GM04503 (cell line): Measurements from ENCODE around the gene HS2ST1.
"Not testable (repeated sequence)": the region's sequence is repeated elsewhere in the genome, so short reads cannot be mapped to it uniquely, and the experiment has no call there.

ENCODE experiments used
- DNase-seq: peaks from one replicate; pipeline ENCODE4 v3.0.0-alpha.2; 2012; ENCODE audit warnings: low read depth

HS2ST1 gene

DNA sequence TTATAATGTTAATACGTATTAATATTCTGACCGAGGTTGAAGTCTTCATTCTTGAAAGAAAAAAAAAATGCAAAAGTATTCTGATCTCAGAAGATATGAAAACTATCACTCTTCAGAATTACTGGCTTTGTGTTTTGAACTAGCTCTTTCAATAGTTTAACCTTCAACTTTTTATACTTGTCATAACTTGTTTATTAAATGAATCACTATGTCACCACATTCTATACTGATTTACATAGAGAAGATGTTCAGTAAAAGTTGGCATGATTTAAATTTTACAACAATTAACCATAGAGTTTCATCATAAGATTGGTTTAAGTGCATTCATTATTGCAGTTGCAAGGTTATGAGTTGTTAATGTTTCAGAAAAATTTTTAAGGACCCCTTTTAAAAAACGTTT is 57.3 kb downstream of the HS2ST1 start:
- DNase-seq, result no peak

DNA sequence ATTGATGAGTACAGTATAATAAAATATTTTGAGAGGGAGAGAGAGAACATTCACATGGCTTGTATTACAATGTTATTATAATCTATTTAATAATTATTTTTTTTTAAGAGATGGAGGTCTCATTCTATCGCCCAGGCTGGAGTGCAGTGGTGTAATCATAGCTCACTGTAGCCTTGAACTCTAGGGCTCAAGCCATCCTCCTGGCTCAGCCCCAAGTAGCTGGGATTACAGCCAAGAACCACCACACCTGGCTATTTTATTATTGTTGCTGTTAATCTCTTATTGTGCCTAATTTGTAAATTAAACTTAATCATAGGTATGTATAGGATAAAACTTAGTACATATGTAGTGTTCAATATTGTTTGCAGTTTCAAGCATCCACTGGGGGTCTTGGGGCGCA is 57.8 kb downstream of the HS2ST1 start:
- no peak for DNase-seq

DNA sequence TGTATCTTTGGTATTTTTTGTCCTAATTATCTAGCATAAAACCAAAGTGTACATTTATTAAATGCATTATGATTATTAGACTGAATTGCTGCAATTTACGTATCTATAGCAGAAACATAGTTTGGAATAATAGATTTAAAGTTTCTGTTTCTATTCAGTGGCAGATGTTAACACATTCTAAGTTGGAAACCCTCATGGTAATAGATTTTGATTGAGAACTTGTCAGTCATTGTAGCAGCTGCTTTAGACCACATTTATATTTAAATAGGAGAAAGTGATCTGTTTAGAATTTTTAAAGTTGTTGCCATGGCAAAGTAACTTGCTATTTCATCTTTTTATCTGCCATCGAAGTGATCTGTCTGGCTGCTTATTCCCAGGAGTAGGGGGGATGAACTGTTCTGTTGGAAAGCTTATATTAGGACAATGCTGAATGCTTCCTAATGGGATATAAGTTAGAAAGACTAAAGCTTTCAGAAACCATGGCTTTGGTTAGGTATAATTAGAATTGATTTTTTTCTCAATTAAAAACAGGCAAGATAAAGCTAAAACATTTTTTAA is 61.6 kb downstream of the HS2ST1 start:
- DNase-seq, result no peak

DNA sequence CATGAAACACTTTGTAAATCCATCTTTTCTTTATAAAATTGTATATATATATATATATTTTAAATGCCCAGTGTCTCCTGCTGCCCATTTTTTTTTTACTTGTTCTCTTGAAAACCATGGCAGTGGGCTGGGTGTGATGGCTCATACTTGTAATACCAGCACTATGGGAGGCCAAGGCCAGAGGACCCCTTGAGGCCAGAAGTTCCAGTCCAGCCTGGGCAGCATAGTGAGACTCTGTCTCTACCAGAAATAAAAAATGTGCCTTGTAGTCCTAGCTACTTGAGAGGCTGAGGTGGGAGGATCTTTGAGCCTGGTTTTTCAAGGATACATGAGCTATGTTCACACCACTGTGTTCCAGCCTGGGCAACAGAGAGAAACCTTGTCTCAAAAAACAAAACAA is 62.2 kb downstream of the HS2ST1 start:
- DNase-seq, result no peak

DNA sequence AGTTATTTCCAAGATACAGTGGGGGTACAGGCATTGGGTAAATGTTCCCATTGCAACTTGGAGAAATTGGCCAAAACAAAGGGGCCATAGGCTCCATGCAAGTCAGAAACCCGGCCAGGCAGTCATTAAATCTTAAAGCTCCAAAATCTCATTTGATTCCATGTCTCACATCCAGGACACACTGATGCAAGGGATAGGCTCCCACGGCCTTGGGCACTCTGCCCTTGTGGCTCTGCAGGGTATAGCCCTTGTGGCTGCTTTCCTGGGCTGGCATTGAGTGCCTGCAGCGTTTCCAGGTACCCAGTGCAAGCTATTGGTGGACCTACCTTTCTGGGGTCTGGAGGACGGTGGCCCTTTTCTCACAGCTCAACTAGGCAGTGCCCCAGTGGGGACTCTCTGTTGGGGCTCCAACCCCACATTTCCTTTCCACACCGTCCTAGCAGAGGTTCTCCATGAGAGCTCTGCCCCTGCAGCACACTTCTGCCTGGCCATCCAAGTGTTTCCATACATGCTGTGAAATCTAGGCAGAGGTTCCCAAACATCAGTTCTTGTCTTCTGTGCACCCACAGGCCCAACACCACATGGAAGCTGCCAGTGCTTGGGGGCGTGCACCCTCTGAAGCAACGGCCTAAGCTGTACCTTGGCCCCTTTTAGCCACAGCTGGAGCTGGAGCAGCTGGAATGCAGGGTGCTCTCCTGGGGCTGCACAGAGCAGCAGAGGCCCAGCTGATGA is 67.2 kb downstream of the HS2ST1 start:
- DNase-seq, result no peak

DNA sequence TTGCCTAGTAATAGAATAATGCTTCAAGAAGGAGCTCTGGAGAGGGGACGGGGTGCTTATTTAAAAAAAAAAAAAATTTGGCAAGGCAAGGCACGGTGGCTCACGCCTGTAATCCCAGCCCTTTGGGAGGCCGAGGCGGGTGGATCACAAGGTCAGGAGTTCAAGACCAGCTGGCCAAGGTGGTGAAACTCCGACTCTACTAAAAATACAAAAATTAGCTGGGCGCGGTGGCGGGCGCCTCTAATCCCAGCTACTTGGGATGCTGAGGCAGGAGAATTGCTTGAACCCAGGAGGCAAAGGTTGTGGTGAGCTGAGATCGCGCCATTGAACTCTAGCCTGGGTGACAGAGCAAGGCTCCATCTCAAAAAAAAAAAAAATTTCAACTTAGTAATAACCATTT is 69.2 kb downstream of the HS2ST1 start:
- not testable (repeated sequence) for DNase-seq

DNA sequence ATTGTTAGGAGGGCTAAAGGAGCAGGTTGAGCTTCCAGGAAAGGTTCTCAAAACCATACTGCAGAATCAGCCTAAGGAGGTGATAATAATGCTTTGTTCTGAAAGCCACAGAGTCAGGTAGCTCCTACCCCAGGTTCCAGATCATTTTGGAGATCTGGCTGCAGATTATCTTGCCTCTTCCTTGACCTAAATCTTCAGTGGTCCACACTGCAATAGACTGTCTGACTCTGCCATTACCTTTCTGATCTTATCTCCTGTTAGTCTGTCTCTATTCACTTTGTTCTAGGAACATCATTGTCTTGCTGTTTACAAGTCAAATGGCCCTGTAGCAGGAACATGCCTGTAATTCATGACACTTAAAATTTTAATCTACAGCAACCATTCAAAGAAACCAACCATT is 73.0 kb downstream of the HS2ST1 start:
- no peak for DNase-seq

DNA sequence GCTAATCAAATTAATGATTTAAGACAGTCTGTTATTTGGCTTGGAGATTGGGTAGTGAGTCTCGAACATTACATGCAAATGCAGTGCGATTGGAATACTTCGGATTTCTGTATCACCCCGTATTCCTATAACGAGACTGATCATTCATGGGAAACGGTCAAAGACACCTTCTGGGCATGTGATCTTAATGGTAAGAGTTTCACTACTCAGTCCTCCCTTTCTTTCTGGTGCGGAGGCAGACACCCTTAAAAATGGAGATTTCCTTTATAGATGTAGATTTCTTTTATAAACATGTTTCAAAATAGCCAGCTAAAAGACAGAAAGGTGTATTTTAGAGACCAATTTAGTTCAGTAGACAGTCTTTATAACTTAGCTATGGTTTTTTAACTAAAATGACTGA is 74.4 kb downstream of the HS2ST1 start:
- DNase-seq, result no peak

DNA sequence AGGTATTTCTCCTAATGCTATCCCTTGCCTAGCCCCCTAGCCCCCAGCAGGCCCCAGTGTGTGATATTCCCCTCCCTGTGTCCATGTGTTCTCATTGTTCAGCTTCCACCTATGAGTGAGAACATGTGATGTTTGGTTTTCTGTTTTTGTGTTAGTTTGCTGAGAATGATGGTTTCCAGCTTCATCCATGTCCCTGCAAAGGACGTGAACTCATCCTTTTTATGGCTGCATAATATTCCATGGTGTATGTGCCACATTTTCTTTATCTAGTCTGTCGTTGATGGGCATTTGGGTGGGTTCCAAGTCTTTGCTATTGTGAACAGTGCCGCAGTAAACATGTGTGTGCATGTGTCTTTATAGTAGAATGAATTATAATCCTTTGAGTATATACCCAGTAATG is 75.3 kb downstream of the HS2ST1 start:
- DNase-seq, result not testable (repeated sequence)

DNA sequence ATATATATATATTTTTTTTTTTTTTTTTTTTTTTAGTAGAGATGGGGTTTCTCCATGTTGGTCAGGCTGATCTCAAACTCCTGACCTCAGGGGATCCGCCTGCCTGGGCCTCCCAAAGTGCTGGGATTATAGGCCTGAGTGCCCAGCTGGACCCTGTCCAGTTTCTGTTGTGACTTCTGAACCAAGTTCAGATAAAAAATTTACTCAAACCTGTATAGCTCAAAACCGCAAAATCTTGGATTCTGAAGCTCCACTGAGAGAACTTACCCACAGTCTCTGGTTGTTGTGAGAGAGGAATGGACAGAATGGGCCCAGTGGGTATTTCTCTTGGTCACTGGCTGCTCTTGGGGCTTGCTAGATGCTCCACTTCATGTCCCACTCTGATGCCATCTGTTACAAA is 76.4 kb downstream of the HS2ST1 start:
- DNase-seq, result no peak

DNA sequence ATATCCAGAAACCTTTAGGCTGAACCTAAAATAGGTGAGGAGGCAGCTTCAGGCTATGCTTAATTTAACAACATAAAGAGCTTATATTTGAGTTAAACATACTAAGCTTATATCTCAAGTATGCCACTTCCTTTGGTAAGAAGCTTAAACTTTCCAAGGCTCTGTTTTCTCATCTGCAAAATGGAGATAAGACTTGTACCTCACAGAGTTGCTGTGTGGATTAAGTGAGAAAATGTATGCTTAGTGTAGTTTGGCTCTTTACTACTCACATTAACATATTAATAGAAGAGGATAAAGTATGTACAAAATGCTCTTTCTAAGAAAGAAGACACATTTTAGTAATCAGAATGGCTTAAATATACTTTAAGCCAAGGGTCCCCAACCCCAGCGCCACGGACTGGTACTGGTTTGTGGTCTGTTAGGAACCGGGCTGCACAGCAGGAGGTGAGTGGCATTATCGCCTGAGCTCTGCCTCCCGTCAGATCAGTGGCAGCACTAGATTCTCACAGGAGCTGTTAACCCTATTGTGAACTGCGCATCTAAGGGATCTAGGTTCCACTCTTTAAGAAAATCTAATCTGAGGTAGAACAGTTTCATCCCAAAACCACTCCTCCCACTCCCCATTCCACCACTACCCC is 77.2 kb downstream of the HS2ST1 start:
- DNase-seq, result no peak

DNA sequence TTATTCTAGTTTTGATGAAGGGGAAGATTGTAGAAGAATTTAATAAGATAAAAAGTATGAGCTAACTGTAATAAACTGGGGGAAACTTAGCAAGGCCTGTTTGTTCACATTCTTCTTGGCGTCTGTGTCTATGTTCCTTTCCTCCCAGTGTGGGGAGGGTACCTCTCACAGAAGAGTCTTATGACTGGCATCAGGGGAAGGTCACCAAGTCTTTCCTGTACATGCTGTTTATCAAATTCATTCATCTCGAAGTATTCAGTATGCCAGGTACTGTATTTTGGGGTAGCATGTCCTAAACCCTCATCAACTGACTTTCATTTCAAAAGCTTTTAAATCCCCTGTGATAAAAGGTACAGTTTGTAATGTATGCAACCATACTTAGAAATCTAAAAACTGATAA is 78.4 kb downstream of the HS2ST1 start:
- DNase-seq, result no peak

DNA sequence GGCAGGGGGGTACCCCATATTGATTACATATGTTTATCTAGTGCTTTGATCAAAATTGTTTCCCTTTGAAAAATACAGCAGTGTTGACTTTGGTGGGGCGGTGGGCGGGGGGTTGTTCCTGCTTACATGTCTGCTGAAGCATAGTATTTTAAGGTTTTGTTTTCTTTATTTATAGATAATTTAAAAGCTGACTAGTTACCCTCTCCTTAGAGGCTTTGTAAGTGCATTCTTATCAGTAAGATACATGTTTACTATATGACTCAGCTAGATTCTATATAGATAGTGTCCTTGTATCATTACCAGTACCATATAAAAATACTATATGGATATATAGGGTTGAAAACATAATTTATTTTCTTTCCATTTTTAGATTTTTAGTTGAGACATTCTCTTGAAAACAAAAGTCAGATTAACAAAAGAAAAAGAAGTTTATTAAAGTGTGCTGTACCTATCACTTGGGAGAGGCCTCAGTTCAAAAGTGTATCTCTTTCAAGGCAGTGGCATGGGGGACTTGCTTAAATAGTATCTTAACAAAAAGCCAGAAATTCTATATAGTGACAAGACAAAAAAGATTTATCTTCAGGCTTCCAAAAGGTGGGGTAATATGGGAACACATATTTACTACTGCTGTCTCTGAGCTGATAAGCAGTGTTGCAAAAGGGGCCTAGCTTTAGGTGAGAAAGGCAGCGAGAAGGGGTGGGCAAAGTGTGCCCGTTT is 79.0 kb downstream of the HS2ST1 start:
- no peak for DNase-seq

DNA sequence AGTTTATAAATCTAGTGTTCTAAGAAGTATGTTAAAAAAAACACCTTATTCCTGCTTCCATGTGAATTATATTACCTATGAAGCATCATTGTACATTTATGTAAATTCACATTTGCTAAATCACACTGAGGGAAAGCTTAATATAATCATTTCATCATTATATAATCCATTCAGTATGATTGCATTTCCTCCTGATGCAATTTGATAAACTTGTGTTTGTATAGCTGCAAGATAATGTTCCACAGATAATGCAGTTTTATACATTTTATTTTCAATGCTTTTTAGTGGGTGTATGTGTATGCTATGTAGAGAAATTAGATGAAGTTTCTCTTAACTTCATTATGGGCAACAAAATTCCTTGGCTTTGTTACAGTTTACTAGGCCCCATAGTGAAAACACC is 79.6 kb downstream of the HS2ST1 start:
- DNase-seq, result no peak

DNA sequence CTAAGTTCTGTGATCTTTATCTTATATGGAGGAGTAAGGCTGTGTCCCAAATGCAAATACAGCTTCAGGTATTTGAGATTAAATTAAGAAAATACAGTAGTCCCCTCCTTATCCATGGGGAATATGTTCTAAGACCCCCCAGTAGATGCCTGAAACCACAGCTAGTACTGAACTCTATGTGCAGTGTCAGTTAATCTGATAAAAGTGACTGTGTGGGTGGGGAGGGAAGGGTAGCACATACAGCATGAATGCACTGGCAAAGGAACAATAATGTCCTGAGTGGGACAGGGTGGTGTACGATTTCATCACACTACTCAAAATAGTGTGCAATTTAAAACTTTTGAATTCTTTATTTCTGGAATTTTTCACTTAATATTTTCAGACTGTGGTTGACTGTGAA is 83.1 kb downstream of the HS2ST1 start:
- no peak for DNase-seq

DNA sequence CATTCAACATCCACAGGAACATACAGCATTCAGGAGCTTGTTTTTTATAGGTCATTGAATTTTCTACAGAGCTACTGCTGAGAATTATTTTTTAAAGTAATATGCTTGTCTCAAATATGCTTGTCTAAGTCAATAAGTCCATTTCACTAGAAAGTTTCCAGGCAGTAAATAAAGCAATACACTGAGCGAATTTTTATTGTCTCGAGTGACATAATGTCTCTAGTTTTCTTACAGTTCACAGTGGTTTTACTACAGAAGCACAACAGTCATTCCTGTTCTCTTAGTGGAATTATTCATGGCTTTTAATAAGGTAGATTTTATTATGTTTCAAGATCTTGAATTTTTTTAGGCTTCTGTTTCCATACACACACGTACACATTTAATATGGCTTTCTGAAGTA is 83.8 kb downstream of the HS2ST1 start:
- DNase-seq, result no peak

DNA sequence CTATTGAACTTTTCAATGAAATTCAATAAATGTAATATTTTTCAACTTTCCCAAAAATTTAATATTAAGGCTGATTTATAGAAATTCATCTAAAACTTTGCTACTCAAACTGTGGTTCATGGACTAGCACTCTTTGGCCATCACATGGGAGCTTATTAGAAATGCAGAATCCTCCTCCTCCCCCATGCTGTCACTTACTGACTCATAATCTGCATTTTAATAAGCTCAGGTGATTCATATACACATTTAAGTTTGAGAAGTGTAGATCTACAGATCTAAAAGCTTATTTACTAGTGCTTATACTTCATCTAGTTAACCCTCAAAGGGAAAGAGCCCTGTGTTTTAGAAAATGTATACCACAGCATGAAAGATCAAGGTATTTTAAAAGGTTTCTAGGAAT is 84.3 kb downstream of the HS2ST1 start:
- DNase-seq, result no peak

DNA sequence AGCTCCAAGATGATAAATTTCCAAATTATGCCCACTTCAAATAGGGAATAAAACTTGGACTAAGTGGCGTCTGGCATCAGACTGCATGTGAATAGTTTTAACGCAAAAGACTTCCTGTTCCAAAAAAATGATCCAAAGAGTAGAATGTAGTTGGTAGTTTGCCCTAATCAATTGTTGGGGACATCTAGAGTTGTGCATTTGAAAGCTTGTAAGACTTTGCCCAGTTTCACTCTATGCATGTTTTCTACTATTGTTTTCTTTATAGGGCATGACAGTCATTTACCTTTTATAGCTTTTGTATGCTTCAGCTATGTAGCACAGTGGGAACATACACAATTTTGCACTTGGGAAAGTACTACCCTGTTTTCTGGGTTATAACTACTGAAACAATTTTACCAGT is 86.0 kb downstream of the HS2ST1 start:
- no peak for DNase-seq

DNA sequence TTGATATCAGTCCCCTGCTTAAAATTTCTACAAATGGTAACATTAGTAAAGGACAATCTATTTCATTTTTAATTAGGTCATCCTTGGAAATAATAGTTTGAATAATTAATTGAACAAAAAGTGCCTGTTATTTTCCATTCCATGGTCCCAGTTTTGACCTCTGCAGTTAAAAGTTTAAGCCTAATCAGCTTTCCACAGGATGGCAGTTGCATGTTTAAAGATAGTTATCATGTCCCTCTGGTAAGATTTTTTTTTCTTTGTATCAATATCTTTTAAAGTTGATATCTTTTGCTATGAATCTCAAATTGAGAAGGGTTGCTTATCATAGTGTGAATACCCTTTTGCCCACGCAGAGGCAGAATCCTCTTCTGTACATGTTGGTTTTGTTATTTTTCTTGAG is 90.4 kb downstream of the HS2ST1 start:
- DNase-seq, result no peak

DNA sequence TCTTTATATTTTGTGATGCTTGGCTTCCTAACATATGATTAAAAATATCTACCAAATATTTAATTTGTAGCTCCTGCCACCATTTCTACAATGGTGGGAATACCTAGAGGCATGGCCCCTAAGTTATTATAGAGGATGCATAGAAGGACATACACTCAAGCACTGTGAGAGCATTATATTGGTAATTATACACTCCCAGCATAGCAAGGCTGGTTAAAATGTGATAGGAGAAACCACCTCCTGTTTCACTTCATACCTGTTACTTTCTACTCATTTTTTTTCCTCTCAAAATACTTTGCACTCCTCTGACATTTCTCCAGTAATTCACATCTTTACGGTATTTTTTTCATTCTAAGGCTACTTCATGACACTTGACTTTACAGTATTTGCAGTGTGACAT is 92.9 kb downstream of the HS2ST1 start:
- DNase-seq, result no peak

DNA sequence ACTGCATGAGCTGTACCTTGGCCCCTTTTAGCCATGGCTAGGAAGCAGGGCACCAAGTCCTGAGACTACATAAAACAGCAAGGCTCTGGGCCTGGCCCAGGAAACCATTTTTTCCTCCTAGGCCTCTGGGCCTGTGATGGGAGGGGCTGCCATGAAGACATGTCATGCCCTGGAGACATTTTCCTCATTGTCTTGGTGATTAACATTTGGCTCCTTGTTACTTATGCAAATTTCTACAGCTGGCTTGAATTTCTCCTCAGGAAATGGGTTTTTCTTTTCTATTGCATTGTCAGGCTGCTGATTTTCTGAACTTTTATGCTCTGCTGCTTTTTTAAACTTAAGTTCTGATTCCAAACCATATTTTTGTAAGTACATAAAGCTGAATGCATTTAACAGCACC is 99.0 kb downstream of the HS2ST1 start:
- DNase-seq, result not testable (repeated sequence)

DNA sequence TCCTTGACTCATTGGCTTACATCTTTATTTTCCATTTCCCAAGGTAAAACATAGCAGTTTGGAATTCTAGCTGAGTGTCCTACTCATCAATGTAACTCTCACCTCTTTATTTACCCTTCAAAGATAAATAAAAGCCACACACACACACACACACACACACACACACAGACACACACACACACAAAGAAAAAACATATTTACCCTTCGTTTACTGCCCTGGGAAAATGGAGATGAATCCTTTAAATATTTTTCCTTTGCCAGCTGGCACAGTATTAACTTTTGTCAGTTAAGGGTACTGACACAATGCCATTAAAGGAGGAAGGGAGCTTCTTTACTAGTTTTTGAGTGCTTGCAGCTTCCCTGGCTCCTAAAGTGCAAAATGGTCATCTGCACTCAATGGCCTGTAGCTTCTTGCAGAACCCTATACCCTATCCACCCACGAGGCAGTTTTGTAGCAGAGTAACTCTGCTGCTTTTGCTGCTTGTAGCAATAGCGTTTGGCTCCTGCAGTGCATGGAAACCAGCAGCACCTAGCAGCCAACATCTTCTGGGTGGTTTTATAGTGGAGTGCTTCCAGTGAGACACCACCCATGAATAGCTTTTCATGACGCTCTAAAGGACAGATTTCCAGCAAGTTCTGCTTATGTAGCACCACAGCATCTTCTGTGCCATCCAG is 103.7 kb downstream of the HS2ST1 start:
- peak; percentile 7 for DNase-seq

DNA sequence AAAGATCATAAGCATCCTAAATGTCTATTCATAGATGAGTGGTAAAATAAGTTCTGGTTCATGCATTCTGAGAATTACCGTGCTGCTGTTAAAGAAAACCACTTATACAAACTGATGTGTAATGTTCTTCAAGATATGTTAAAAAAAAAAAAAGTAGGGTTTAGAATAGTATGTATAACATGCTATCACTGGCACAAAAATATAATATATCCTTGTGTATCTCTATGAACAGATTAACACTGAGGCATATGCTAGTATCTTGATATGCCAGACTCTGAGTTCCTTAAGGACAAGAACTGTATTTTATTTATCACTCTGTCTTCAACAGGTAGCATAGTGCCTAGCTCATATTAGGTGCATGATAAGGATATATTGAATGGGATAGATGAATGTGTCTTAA is 108.9 kb downstream of the HS2ST1 start:
- DNase-seq, result no peak
